Kasumi-1 (cell line): ENCODE data around the gene SENP2.
A peak's percentile ranks its signal among the peaks of the same experiment; 100 is the strongest.
"Not testable (repeated sequence)": the region's sequence is repeated elsewhere in the genome, so short reads cannot be mapped to it uniquely, and the experiment has no call there.

ENCODE experiments used
- DNase-seq, 2 experiments: peaks; one replicate each; lab custom pipeline; 2025; lab: John Stamatoyannopoulos, UW

SENP2 gene

DNA sequence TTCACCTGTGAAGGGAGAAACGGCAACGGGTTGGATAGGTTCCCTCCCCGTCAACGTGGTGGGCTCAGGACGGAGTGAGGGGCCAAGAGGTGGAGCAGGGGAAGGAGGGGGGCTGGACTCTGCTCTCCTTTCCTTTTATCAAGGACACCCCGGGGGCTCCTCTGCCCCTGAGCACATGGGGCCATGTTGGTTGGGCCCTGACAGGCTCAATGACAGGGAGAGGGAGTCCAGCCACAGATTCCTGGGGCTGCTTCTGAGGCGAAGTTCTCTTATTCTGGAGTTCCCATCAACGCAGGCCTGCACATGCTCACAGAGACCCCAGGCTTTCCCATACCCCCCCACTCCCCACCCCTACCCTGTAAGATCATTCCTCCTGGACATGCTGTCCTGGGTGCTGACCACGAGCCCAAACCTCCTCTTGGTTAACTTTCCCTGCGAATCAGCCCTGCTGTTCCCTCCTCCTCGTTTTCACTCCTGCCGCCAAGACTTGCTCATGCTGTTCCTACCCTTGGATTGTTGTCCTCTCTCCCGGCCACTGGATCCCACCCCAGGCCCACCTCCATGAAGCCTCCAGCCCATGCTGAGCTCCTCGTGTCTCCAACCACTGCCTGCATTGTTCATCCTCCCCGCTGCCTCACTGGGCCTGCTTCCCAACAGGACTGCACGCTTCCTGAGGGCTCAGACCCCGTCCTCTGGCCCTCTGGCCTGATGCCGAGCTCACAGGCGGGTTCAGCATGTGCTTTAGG lies 61.2 kb downstream of the SENP2 start:
- DNase-seq: no peak

- no peak for DNase-seq
Observed at GRCh38 chr3:185647880-185648210, 61.8 kb downstream of the SENP2 start.

DNA sequence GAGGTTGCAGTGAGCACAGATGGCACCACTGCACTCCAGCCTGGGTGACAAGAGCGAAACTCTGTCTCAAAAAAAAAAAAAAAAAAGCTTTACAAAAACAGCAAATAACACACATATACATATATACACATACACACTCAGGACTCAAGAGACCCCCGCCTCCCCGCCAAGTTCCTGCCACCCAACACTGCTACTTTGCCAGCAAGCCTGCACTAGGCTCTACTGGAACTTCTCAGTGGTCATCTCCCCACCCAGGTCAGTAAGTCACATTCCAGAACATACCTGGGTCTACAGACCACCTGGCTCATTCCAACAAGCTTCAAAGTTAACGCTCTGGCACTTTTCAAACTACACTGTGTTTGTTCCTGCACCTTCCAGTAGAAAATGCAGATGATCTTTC lies 62.3 kb downstream of the SENP2 start:
- DNase-seq: no peak

- no peak for DNase-seq
Observed at GRCh38 chr3:185649414-185649813, 63.3 kb downstream of the SENP2 start.

- no peak for DNase-seq
Observed at GRCh38 chr3:185651971-185652370, 65.9 kb downstream of the SENP2 start.

GRCh38 chr3:185653949-185654757 lies 68.1 kb downstream of the SENP2 start:
- DNase-seq: no peak

DNA sequence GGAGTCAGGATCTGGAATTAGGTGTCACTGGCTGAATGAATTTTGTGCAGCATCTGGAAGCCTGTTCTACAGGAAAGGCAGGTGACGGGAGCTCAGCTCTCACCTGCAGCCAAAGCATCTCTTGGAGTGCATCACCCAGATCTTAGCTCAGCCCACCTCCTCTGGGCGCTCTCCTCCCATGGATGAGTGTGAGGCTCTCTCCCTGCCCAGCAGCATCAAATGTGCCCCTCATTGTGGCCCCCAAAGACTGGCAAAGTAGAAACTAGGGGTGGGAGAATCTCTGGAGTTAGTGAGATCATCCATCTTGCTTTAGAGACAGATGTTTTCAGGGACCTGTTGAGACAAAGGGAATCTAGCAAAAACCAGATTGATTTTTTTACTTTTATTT lies 68.7 kb downstream of the SENP2 start:
- DNase-seq: no peak

GRCh38 chr3:185655426-185656320 lies 69.6 kb downstream of the SENP2 start:
- DNase-seq: no peak

DNA sequence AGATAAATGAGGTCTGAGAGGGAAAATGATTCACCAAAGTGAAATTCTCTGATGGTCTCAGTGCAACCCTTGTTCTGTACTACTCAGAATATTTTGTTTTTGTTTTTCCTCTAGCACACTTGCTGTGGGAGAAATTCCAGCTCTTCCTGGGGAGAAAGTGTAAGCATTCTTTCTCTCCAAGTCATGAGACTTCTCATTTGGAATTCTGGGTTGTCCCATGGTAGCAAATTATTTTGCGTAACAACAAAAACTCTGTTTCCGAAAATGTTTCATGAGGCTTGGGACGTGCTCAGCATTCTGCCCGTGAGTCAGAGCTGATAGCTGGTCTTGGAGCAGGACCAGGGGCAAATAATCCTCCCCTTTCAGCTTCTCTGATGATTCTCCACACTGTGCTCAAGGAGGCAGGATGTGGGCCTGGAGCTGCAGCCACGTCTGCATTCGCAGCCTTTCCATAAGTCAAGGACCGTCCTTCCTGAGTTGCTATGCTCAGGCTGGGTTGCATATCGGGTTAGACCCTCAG lies 70.3 kb downstream of the SENP2 start:
- DNase-seq: no peak

- DNase-seq: no peak
Observed at GRCh38 chr3:185657211-185657610, 71.1 kb downstream of the SENP2 start.

DNA sequence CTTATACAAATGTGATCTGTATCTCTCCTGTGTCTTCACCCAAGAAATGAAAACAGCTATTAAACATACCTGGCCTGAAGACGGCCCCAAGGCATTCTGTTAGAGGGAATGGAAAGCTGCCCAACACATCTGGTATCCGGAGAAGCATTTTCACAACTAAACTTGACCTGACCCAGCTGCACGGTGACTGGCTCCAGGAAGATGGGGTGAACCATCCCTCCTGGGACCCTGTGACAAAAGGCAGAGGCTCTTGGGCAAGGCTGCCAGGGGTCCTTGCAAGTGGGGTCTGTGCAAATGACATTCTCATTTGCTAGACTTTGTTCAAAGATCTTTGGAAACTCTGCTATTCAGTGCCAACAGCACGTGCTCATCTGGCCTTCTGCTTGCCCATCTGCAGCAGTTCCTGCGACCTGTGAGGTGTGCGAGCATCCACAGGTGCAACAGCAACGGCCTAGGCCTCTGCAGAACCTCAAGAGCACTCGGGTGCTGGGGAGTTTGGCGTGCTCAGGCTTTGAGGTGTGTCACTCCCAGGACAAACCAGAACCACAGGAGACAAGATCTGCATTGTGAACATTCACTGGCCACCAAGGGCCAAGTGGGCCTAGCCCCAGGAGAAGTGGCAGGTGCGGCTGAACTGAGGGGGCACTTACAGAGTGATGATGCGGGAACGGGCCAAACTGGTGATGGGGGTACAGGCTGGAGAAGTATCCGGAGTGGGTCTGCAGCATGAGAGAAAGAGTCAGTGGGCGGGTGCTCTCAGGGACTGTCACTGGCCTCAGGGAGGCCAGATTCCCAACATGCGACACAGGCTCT lies 71.8 kb downstream of the SENP2 start:
- DNase-seq: no peak

DNA sequence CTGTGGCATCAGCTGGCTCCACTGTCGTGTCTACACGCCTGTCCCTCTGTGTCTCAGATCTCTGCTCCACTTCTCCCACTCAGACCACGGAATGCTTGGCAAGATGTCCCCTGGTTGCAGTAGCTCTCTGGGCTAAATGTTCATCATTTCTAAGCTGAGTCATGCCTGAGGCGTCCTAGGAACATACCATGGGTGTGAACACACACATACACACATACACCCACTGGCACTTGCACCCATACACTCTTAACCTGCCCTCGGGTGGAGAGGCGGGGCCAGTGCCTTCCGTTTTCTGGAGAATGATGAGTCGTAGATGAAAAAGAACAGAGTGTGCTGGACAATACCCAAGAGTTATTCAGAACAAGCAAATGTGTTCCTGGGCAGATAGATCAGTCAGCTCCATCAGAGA lies 72.4 kb downstream of the SENP2 start:
- DNase-seq: no peak

- no peak for DNase-seq
Observed at GRCh38 chr3:185658943-185659342, 72.8 kb downstream of the SENP2 start.

DNA sequence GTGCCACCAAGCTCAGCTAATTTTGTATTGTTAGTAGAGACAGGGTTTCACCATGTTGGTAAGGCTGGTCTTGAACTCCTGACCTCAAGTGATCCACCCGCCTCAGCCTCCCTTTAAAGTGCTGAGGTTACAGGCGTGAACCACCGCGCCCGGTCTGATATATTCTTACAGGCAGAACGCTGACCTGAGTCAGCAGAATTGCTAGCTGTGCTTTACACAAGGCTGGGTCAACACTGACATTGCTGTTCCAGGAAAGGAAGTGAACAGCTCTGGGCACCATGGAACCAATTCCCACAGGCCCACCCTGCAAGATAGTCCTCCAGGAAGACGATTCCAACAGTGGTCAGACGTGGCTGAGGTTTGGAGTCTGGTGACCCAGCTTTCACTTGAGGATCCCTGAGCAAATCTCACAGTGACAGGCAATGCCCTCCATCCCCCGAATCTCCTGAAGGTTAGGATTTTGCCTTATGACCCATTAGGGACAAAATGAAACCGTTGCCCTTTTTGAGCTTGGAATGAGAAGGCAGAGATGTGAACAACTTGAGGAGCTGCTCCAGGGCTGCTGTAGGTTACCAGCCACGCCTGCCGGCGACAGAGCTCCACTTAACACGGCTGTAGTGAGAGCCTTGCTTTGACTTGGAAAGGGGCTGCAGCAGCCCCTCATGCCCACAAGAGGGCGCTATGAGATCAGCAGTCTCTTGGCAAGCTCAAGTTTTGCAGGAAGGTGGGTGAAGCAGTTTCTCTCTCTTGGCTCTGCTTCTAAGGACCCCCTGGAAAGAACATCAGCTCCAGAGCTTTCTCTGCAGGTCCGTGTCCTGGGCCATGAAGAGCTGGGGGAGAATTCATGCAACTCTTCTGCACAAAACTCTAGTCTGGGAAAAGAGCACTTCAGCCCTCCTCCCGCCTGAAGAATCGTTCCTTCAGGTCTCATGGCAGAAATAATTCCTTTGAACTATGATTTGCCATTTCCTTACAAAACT lies 74.1 kb downstream of the SENP2 start:
- peak; percentile 79 to 92 for DNase-seq

DNA sequence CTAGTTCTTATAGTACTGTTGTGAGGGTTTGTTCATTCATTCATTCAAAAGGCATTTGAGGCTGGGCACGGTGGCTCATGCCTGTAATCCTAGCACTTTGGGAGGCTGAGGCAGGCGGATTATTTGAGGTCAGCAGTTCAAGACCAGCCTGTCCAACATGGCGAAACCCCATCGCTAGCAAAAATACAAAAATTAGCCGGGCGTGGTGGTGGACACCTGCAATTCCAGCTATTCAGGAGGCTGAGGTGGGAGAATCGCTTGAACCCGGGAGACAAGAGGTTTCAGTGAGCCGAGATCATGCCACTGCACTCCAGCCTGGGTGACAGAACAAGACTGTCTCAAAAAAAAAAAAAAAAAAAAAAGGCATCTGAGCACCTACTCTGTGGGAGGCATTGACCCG lies 75.2 kb downstream of the SENP2 start:
- DNase-seq: not testable (repeated sequence)

GRCh38 chr3:185661772-185662171 lies 75.7 kb downstream of the SENP2 start:
- no peak for DNase-seq

DNA sequence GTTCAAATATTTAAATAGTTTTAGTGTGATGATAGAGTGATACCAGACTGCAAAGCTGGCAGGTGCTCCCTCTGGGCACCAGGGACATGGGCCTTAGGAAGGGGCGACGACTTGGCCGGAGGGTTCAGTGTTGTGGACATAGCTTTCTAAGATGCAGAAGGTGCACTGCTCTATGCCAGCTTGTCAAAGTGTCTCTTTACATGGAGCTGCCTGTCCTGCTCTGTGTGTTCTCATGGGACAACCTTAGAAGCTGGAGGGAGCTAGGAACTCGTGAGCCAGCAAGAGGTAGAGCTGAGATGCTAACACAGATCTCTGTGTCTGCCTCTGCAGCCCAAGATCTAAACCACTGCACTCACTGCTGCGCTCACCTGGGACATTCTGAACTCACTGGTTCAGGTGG lies 77.8 kb downstream of the SENP2 start:
- no peak for DNase-seq

- DNase-seq: no peak
Observed at GRCh38 chr3:185667574-185667973, 81.5 kb downstream of the SENP2 start.

DNA sequence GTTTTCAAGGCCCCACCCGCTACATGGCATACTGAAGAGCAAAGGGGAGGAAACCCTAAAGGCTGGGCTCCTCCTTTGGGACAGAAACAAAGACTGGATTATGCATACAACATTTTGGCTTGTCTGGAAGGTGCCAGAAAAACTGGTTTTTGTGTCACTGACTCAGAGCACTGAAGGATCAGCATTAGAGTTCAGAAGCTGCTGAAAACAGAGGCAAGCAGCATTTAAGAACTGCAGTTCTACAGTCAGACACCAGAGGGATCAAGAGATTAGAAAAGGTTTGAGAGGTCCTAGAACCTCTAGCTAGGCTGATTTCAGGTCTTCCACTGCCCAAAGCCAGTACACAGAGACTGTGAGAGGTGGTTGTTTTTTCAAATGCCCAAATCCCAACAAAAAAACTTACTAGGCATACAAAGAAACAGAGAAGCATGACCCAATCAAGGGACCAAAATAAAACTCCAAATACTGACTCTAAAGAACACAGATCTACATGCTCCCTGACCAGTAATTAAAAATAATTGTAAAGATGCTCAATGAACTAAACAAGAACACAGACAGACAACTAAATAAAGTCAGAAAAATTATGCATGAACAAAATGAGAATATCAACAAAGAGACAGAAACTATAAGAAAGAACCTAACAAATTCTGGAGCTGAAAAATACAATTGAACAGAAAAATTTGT lies 91.2 kb downstream of the SENP2 start:
- DNase-seq: peak; percentile 82 to 84

- DNase-seq: no peak
Observed at GRCh38 chr3:185678027-185678426, 91.9 kb downstream of the SENP2 start.
